H1 (cell line): ENCODE measurements around the gene IDI2. TPM values are rescaled to one million over a fixed set of nuclear protein-coding genes. Genes with fewer than 3 reads are reported as not detected.

Experiments used
- CTCF ChIA-PET: fragments of 300-600 bp; sonication (Branson Sonifier 250); formaldehyde crosslinking; loops from one replicate; lab custom pipeline; 2021; ENCODE audit not compliant: partially characterized antibody; lab: Charles Lee
- POLR2A ChIA-PET: fragments of 300-600 bp; sonication (Branson Sonifier 250); formaldehyde crosslinking; loops from one replicate; lab custom pipeline; 2021; ENCODE audit warnings: inconsistent platforms; ENCODE audit not compliant: partially characterized antibody; lab: Charles Lee
- DNase-seq, 2 experiments: peaks; one replicate each; pipeline versions ENCODE4 v3.0.0 to v3.0.0-alpha.2; 2010 to 2022; ENCODE audit warnings: low spot score in 2 of 2, low read depth in 1 of 2, mixed read lengths in 1 of 2
- FAIRE-seq: peaks from 2 replicates; lab custom pipeline; 2011; peaks lifted over from hg19 to GRCh38; lab: Jason Lieb, UNC
- H2AFZ ChIP-seq: 2 replicates; pipeline ENCODE4 v1.8.1; 2012; ENCODE audit warnings: low read length, inconsistent platforms
- H2AK5ac ChIP-seq: 2 replicates; pipeline ENCODE4 v1.6.1; 2013; ENCODE audit warnings: low read depth, low read length
- H2BK120ac ChIP-seq: replicated peaks from 2 replicates; pipeline ENCODE3; 2013; ENCODE audit warnings: low read depth, low read length, inconsistent platforms
- H2BK12ac ChIP-seq: 2 replicates; pipeline ENCODE4 v1.6.1; 2013; ENCODE audit warnings: low read depth, low read length
- H2BK15ac ChIP-seq: 2 replicates; pipeline ENCODE4 v1.6.1; 2013; ENCODE audit warnings: low read length
- H2BK20ac ChIP-seq: 2 replicates; pipeline ENCODE4 v1.6.1; 2013; ENCODE audit warnings: low read length
- H2BK5ac ChIP-seq: 2 replicates; pipeline ENCODE4 v1.6.1; 2013; ENCODE audit warnings: low read depth, low read length
- H3K14ac ChIP-seq: 2 replicates; pipeline ENCODE4 v1.6.1; 2013; ENCODE audit warnings: inconsistent platforms; ENCODE audit not compliant: insufficient read length
- H3K18ac ChIP-seq: 2 replicates; pipeline ENCODE4 v1.6.1; 2013; ENCODE audit warnings: low read length; ENCODE audit errors: extremely low read depth
- H3K23ac ChIP-seq: 2 replicates; pipeline ENCODE4 v1.6.1; 2013; ENCODE audit warnings: inconsistent platforms; ENCODE audit not compliant: insufficient read length
- H3K23me2 ChIP-seq: 2 replicates; pipeline ENCODE4 v1.6.1; 2013; ENCODE audit warnings: low read depth, low read length
- H3K27ac ChIP-seq: 2 replicates; pipeline ENCODE4 v1.6.1; 2011; ENCODE audit warnings: low read depth, low read length, inconsistent platforms
- H3K27me3 ChIP-seq, 4 experiments: replicated peaks in 1 of 4; 1 replicate in 1 of 4; 2 replicates in 3 of 4; pipeline versions ENCODE4 v1.6.1 to v1.8.1; 2011 to 2013; ENCODE audit warnings: low read length in 3 of 4, mild to moderate bottlenecking in 3 of 4, inconsistent platforms in 2 of 4, mixed read lengths in 2 of 4, moderate library complexity in 1 of 4; ENCODE audit not compliant: control insufficient read depth in 3 of 4, insufficient read depth in 3 of 4; ENCODE audit errors: extremely low read depth in 1 of 4
- H3K36me3 ChIP-seq, 4 experiments: 2 replicates each; pipeline versions ENCODE4 v1.6.1 to v1.8.1; 2011 to 2013; ENCODE audit warnings: mild to moderate bottlenecking in 4 of 4, low read length in 3 of 4, moderate library complexity in 2 of 4, control low read depth in 1 of 4, inconsistent platforms in 1 of 4; ENCODE audit not compliant: insufficient read depth in 4 of 4, control insufficient read depth in 2 of 4
- H3K4ac ChIP-seq: replicated peaks from 2 replicates; pipeline ENCODE3; 2013; ENCODE audit warnings: low read length, low read depth, mixed read lengths, inconsistent platforms; ENCODE audit not compliant: insufficient read length
- H3K4me1 ChIP-seq, 4 experiments: replicated peaks in 1 of 4; 1 replicate in 1 of 4; 2 replicates in 3 of 4; pipeline versions ENCODE4 v1.6.1 to v1.8.1; 2011 to 2013; ENCODE audit warnings: low read length in 3 of 4, inconsistent platforms in 2 of 4, mixed read lengths in 1 of 4; ENCODE audit not compliant: insufficient read depth in 4 of 4, control insufficient read depth in 3 of 4
- H3K4me2 ChIP-seq, 2 experiments: 2 replicates each; pipeline versions ENCODE4 v1.6.1 to v1.8.1; 2011 to 2013; ENCODE audit warnings: low read depth in 2 of 2, low read length in 2 of 2, control low read depth in 1 of 2, inconsistent platforms in 1 of 2, mild to moderate bottlenecking in 1 of 2; ENCODE audit not compliant: insufficient read depth in 1 of 2
- H3K4me3 ChIP-seq, 4 experiments: fragments of 200-600, 300-600 bp in 1 of 4; sonication (generic), shearing (Covaris generic), sonication (Bioruptor Twin) in 1 of 4; 2 replicates each; pipeline versions ENCODE4 v1.5.1 to v1.8.1; 2011 to 2016; ENCODE audit warnings: low read length in 4 of 4, low read depth in 3 of 4, control low read depth in 2 of 4, inconsistent platforms in 2 of 4, mild to moderate bottlenecking in 2 of 4, mixed read lengths in 1 of 4, moderate library complexity in 1 of 4; ENCODE audit not compliant: insufficient read depth in 2 of 4; ENCODE audit errors: extremely low read depth in 1 of 4
- H3K56ac ChIP-seq: replicated peaks from 2 replicates; pipeline ENCODE3; 2013; ENCODE audit warnings: low read depth, mild to moderate bottlenecking, mixed read lengths, low read length, inconsistent platforms; ENCODE audit not compliant: insufficient read length
- H3K79me1 ChIP-seq: 2 replicates; pipeline ENCODE4 v1.6.1; 2013; ENCODE audit warnings: low read depth, low read length, control low read depth
- H3K79me2 ChIP-seq, 2 experiments: 2 replicates each; pipeline versions ENCODE4 v1.6.1 to v1.8.1; 2012 to 2013; ENCODE audit warnings: low read length in 2 of 2, mild to moderate bottlenecking in 2 of 2, inconsistent platforms in 1 of 2; ENCODE audit not compliant: insufficient read depth in 2 of 2, control insufficient read depth in 1 of 2
- H3K9ac ChIP-seq, 4 experiments: replicated peaks in 1 of 4; 1 replicate in 1 of 4; 2 replicates in 3 of 4; pipeline versions ENCODE4 v1.6.1 to v1.8.1; 2011 to 2013; ENCODE audit warnings: low read depth in 3 of 4, low read length in 3 of 4, control low read depth in 2 of 4, mild to moderate bottlenecking in 2 of 4, moderate library complexity in 2 of 4, inconsistent platforms in 1 of 4; ENCODE audit errors: extremely low read depth in 1 of 4
- H3K9me3 ChIP-seq, 2 experiments: 2 replicates each; pipeline versions ENCODE4 v1.6.1 to v1.8.1; 2012 to 2013; ENCODE audit warnings: mild to moderate bottlenecking in 2 of 2, moderate library complexity in 2 of 2, control low read depth in 1 of 2, inconsistent platforms in 1 of 2, low read depth in 1 of 2, low read length in 1 of 2, mixed read lengths in 1 of 2; ENCODE audit not compliant: insufficient read depth in 2 of 2
- H4K20me1 ChIP-seq, 2 experiments: replicated peaks in 1 of 2; 2 replicates each; pipeline versions ENCODE3 to v1.8.1; 2011 to 2013; ENCODE audit warnings: inconsistent platforms in 2 of 2, low read length in 2 of 2, mild to moderate bottlenecking in 1 of 2; ENCODE audit not compliant: insufficient read depth in 2 of 2, control insufficient read depth in 1 of 2
- H4K5ac ChIP-seq: 2 replicates; pipeline ENCODE4 v1.6.1; 2013; ENCODE audit warnings: low read length, low read depth, mixed read lengths, inconsistent platforms; ENCODE audit not compliant: insufficient read length
- H4K8ac ChIP-seq: 2 replicates; pipeline ENCODE4 v1.8.0; 2013; ENCODE audit warnings: mild to moderate bottlenecking, moderate library complexity, low read length, inconsistent platforms; ENCODE audit not compliant: insufficient read depth; ENCODE audit errors: extremely low read depth
- H4K91ac ChIP-seq: replicated peaks from 2 replicates; pipeline ENCODE3; 2013; ENCODE audit warnings: low read length, mixed read lengths, inconsistent platforms; ENCODE audit not compliant: insufficient read length
- CBX5 ChIP-seq: fragments of 300-800, 300-1000 bp; sonication (generic); IDR thresholded peaks from 2 replicates; pipeline ENCODE4 v1.7.1; 2016; ENCODE audit warnings: antibody characterized with exemption, low read length, low read depth
- CBX8 ChIP-seq: fragments of 300-800, 300-1000 bp; sonication (generic); IDR thresholded peaks from 2 replicates; pipeline ENCODE4 v1.7.1; 2016; ENCODE audit warnings: low read depth, low read length, borderline replicate concordance
- CTBP2 ChIP-seq: IDR thresholded peaks from 2 replicates; pipeline ENCODE4 v1.7.0; 2011; ENCODE audit warnings: borderline replicate concordance, mild to moderate bottlenecking, moderate library complexity, mixed read lengths, low read length; ENCODE audit not compliant: insufficient read depth, insufficient read length
- HDAC6 ChIP-seq: IDR thresholded peaks from one replicate; pipeline ENCODE4 v1.7.1; 2012; ENCODE audit warnings: low read depth, mild to moderate bottlenecking, inconsistent platforms, low read length, moderate library complexity
- POLR2A ChIP-seq, 2 experiments: IDR thresholded peaks; 1 replicate in 1 of 2; 2 replicates in 1 of 2; pipeline ENCODE4 v1.6.1; 2011; ENCODE audit warnings: low read depth in 2 of 2, low read length in 2 of 2, mild to moderate bottlenecking in 2 of 2; ENCODE audit errors: control extremely low read depth in 1 of 2
- POU5F1 ChIP-seq: IDR thresholded peaks from 2 replicates; pipeline ENCODE4 v1.6.1; 2011; ENCODE audit warnings: low read depth, mild to moderate bottlenecking, low read length, moderate library complexity
- RAD21 ChIP-seq, 2 experiments: IDR thresholded peaks in 1 of 2; conservative IDR thresholded peaks in 1 of 2; 2 replicates each; pipeline ENCODE4 v1.6.1; 2011; ENCODE audit warnings: low read depth in 2 of 2, low read length in 2 of 2, improper control_type of control experiment in 1 of 2, inconsistent platforms in 1 of 2, mild to moderate bottlenecking in 1 of 2, moderate library complexity in 1 of 2
- RXRA ChIP-seq: IDR thresholded peaks from 2 replicates; pipeline ENCODE4 v1.6.1; 2011; ENCODE audit warnings: low read depth, mild to moderate bottlenecking, low read length, moderate library complexity; ENCODE audit not compliant: insufficient read depth
- SAP30 ChIP-seq: fragments of 300-600 bp; sonication (generic); IDR thresholded peaks from 2 replicates; pipeline ENCODE4 v1.7.1; 2012; ENCODE audit warnings: low read length, moderate library complexity, mild to moderate bottlenecking, inconsistent platforms; ENCODE audit not compliant: insufficient read depth, insufficient replicate concordance
- SUZ12 ChIP-seq: fragments of 200-600 bp; sonication (generic); IDR thresholded peaks from 2 replicates; pipeline ENCODE4 v1.6.1; 2012; ENCODE audit warnings: mild to moderate bottlenecking, inconsistent platforms, low read length, moderate library complexity, mixed read lengths
- TAF1 ChIP-seq: IDR thresholded peaks from 2 replicates; pipeline ENCODE4 v1.6.1; 2011; ENCODE audit warnings: mild to moderate bottlenecking, low read depth, low read length
- WGBS, 2 experiments: shearing (Covaris generic) in 1 of 2; methylation state at CpG; one replicate each; pipeline versions ENCODE4 v1.1.6 to v1.1.7; 2013 to 2015; ENCODE audit warnings: low lambda C conversion rate in 2 of 2, mixed read lengths in 2 of 2, inconsistent platforms in 1 of 2, low coverage in 1 of 2, missing lambda C conversion rate in 1 of 2; ENCODE audit not compliant: insufficient replicate concordance in 2 of 2, insufficient coverage in 1 of 2, insufficient read length in 1 of 2; ENCODE audit errors: extremely low coverage in 1 of 2, missing lambda C conversion rate in 1 of 2; 5-methylcytosine and 5-hydroxymethylcytosine counted together
- polyA plus RNA-seq, 7 experiments: library from polyadenylated mRNA; depleted of rRNA in 3 of 7; stranded (reverse) in 5 of 7; unstranded in 2 of 7; fragments of >200 nt in 5 of 7; fragments of 200-250 nt in 2 of 7; gene quantifications; 1 replicate in 5 of 7; 2 replicates in 1 of 7; 4 replicates in 1 of 7; pipeline versions ENCODE4 v1.2.1 to v1.2.3, GENCODE V29; 2011 to 2013; ENCODE audit warnings: missing spikeins in 2 of 7, mixed read lengths in 2 of 7
- total RNA-seq: library from RNA; stranded (reverse); fragmentation: NEBNext Ultra II Directional; extraction: Animal tissue kit (Norgen Biotek cat#: 25700); gene quantifications from 2 replicates; pipeline ENCODE4 v1.2.1, GENCODE V29; 2021
- TF ChIP-seq, protein P1 (sequence below): IDR thresholded peaks from 2 replicates; pipeline ENCODE4 v1.6.1; 2012; ENCODE audit warnings: low read length, inconsistent platforms

Gene IDI2
- total and polyA plus RNA-seq, 2 of the 8 experiments (the other 6 are each of a cell fraction or from before 2014, with no cell fraction given): not detected

DNA sequence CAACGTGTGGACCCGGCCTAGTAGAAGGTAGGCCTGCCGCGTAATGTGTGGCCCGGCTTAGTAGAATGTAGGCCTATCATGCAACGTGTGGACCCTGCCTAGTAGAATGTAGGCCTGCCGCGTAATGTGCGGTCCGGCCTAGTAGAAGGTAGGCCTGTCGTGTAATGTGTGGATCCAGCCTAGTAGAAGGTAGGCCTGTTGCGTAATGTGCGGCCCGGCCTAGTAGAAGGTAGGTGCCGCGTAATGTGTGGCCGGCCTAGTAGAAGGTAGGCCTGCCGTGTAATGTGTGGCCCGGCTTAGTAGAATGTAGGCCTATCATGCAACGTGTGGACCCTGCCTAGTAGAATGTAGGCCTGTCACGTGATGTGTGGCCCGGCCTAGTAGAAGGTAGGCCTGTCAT, 49.3 kb downstream of the IDI2 start:
- WGBS, 2 experiments: 95% methylated on average over 22 of the region's 22 CpGs; no CpG with 5 or more reads in 1 of the 2 experiments
- peaks cover 0 to 4% (median 0%) of the 10 kb centered on the region in 4 experiments; a peak in 1 of 8 replicates for H3K36me3 ChIP-seq
- no peak overlapping the region for H3K4ac ChIP-seq
- no peak overlapping the region; a peak in 1 of 7 replicates for H3K9ac ChIP-seq
- H2BK5ac ChIP-seq: no peak overlapping the region; the same call in 1 of the 2 replicates
- no peak overlapping the region for H3K14ac ChIP-seq
- H2BK15ac ChIP-seq: no peak overlapping the region
- H4K20me1 ChIP-seq: no peaks in the 10 kb centered on the region
- no peaks in the 10 kb centered on the region for H3K79me2 ChIP-seq
- no peaks in the 10 kb centered on the region for H3K27me3 ChIP-seq
- H2AK5ac ChIP-seq: no peak overlapping the region
- no peak overlapping the region for H3K4me3 ChIP-seq
- H3K27ac ChIP-seq: no peak overlapping the region
- no peak overlapping the region for H3K56ac ChIP-seq
- DNase-seq: no peak
- H3K23me2 ChIP-seq: no peaks in the 10 kb centered on the region
- ChIA-PET CTCF (no interaction called here), POLR2A (no interaction called here)
- no peaks in the 10 kb centered on the region for H3K79me1 ChIP-seq
- no peak overlapping the region for H2BK20ac ChIP-seq
- no peak overlapping the region for H3K4me2 ChIP-seq
- no peak overlapping the region for H4K8ac ChIP-seq
- peaks cover 23 to 27% of the 10 kb centered on the region in 2 experiments for H3K9me3 ChIP-seq
- no peak overlapping the region for H4K91ac ChIP-seq
- H4K5ac ChIP-seq: no peak overlapping the region
- FAIRE-seq: no peak
- no peak overlapping the region for H3K18ac ChIP-seq
- no peak overlapping the region for H2BK12ac ChIP-seq
- no peak overlapping the region for H2AFZ ChIP-seq
- H3K4me1 ChIP-seq: peaks cover 0 to 10% (median 3%) of the 10 kb centered on the region in 4 experiments; a peak in 4 of 7 replicates
- H2BK120ac ChIP-seq: no peak overlapping the region
- H3K23ac ChIP-seq: no peak overlapping the region
- TF ChIP-seq POLR2A (IDR thresholded peaks at IDR 0.05; ENCODE audit: control extremely low read depth in 1 of 2, low read depth in 2 of 2, low read length in 2 of 2) (no peak), POU5F1 (no peak), CBX8 (no peak), RAD21 (IDR thresholded peaks at IDR 0.05 in 1 of 2, conservative IDR thresholded peaks at IDR 0.05 in 1 of 2; ENCODE audit: low read depth in 2 of 2, low read length in 2 of 2) (no peak), SAP30 (no peak), CBX5 (no peak), CTBP2 (no peak), HDAC6 (no peak), TAF1 (no peak), SUZ12 (no peak), RXRA (no peak)
- TF ChIP-seq, protein P1, sequence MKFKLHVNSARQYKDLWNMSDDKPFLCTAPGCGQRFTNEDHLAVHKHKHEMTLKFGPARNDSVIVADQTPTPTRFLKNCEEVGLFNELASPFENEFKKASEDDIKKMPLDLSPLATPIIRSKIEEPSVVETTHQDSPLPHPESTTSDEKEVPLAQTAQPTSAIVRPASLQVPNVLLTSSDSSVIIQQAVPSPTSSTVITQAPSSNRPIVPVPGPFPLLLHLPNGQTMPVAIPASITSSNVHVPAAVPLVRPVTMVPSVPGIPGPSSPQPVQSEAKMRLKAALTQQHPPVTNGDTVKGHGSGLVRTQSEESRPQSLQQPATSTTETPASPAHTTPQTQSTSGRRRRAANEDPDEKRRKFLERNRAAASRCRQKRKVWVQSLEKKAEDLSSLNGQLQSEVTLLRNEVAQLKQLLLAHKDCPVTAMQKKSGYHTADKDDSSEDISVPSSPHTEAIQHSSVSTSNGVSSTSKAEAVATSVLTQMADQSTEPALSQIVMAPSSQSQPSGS: no peak
